GM12878 (cell line): Measurements from ENCODE around the gene CCNB1.

Source experiments
- CTCF ChIP-seq, 3 experiments: IDR thresholded peaks in 2 of 3; conservative IDR thresholded peaks in 1 of 3; 2 replicates each; pipeline ENCODE4 v1.5.1; 2011; ENCODE audit warnings: low read depth in 3 of 3, low read length in 3 of 3, mild to moderate bottlenecking in 3 of 3, control low read depth in 2 of 3, moderate library complexity in 2 of 3, inconsistent platforms in 1 of 3, mixed read lengths in 1 of 3; ENCODE audit not compliant: control insufficient read depth in 2 of 3, insufficient read depth in 1 of 3; ENCODE audit errors: extremely low read depth in 1 of 3
- EZH2 ChIP-seq: IDR thresholded peaks from 2 replicates; pipeline ENCODE4 v1.6.1; 2012; ENCODE audit warnings: low read depth, mild to moderate bottlenecking, control low read depth, inconsistent platforms, low read length, borderline replicate concordance; ENCODE audit not compliant: control insufficient read depth
- JUNB ChIP-seq: IDR thresholded peaks from 2 replicates; pipeline ENCODE4 v1.6.1; 2016; ENCODE audit warnings: antibody characterized with exemption, mild to moderate bottlenecking
- REST ChIP-seq: IDR thresholded peaks from 2 replicates; pipeline ENCODE4 v1.6.1; 2012; ENCODE audit warnings: mild to moderate bottlenecking, low read depth, low read length
- ZBTB40 ChIP-seq: fragments of 450-650 bp; IDR thresholded peaks from 2 replicates; pipeline ENCODE4 v1.6.1; 2016; ENCODE audit warnings: mild to moderate bottlenecking, moderate library complexity, borderline replicate concordance

- TF ChIP-seq EZH2 (no peak), CTCF (IDR thresholded peaks at IDR 0.05 in 2 of 3, conservative IDR thresholded peaks at IDR 0.05 in 1 of 3; ENCODE audit: control insufficient read depth in 2 of 3, extremely low read depth in 1 of 3, insufficient read depth in 1 of 3, low read depth in 3 of 3, low read length in 3 of 3) (no peak), JUNB (no peak), REST (no peak), ZBTB40 (no peak)
These were observed 58.9 kb downstream of the CCNB1 start for GRCh38 chr5:69225860-69226259.
